Endothelial cell (in vitro differentiated cells): ENCODE measurements around the gene DZANK1. TPM values are rescaled to one million over a fixed set of nuclear protein-coding genes. Genes with fewer than 3 reads are reported as not detected.
"Not testable (repeated sequence)": the region's sequence is repeated elsewhere in the genome, so short reads cannot be mapped to it uniquely, and the experiment has no call there.

Experiments
- DNase-seq: peaks from one replicate; pipeline ENCODE4 v3.0.0; 2021; ENCODE audit warnings: low spot score
- H3K27ac Mint-ChIP-seq: one replicate; pipeline ENCODE4 v1.8.0; 2021; ENCODE audit warnings: mixed read lengths, inconsistent platforms; ENCODE audit not compliant: unreplicated experiment
- H3K27me3 Mint-ChIP-seq: one replicate; pipeline ENCODE4 v1.8.0; 2021; ENCODE audit warnings: mild to moderate bottlenecking, moderate library complexity, mixed read lengths, inconsistent platforms; ENCODE audit not compliant: unreplicated experiment
- H3K36me3 Mint-ChIP-seq: one replicate; pipeline ENCODE4 v1.8.0; 2021; ENCODE audit warnings: mild to moderate bottlenecking, low read depth, mixed read lengths, inconsistent platforms; ENCODE audit not compliant: unreplicated experiment
- H3K4me1 Mint-ChIP-seq: one replicate; pipeline ENCODE4 v1.8.0; 2021; ENCODE audit warnings: mild to moderate bottlenecking, mixed read lengths, inconsistent platforms; ENCODE audit not compliant: unreplicated experiment
- H3K4me3 Mint-ChIP-seq: one replicate; pipeline ENCODE4 v1.8.0; 2021; ENCODE audit warnings: mild to moderate bottlenecking, mixed read lengths, inconsistent platforms; ENCODE audit not compliant: unreplicated experiment
- H3K9me3 Mint-ChIP-seq: one replicate; pipeline ENCODE4 v1.8.0; 2021; ENCODE audit warnings: mixed read lengths, inconsistent platforms; ENCODE audit not compliant: unreplicated experiment
- CTCF ChIP-seq: fragments of 200-600 bp; sonication (generic); IDR thresholded peaks from one replicate; pipeline ENCODE4 v1.5.0; 2021; ENCODE audit warnings: antibody characterized with exemption; ENCODE audit not compliant: unreplicated experiment
- total RNA-seq: library from RNA; stranded (reverse); fragmentation: NEBNext Ultra II Directional; extraction: Animal tissue kit (Norgen Biotek cat#: 25700); gene quantifications from one replicate; pipeline ENCODE4 v1.2.1, GENCODE V29; 2021; ENCODE audit not compliant: unreplicated experiment

DZANK1 gene
- total RNA-seq, 1 donor from 2014 or later, result 4.2 TPM

GRCh38 chr20:18400460-18400859 is 66.4 kb downstream of the DZANK1 start:
- DNase-seq, result no peak
- Mint-ChIP-seq H3K4me1 (peaks cover 8% of the 10 kb centered on the region), H3K27me3 (peaks cover 3% of the 10 kb centered on the region), H3K27ac (no peak overlapping the region), H3K36me3 (peaks cover 27% of the 10 kb centered on the region), H3K9me3 (no peaks in the 10 kb centered on the region), H3K4me3 (no peak overlapping the region)
- TF ChIP-seq CTCF, result no peak

- H3K4me3 Mint-ChIP-seq, H3K27ac Mint-ChIP-seq, H3K4me1 Mint-ChIP-seq, H3K9me3 Mint-ChIP-seq, H3K27me3 Mint-ChIP-seq, DNase-seq: not testable (repeated sequence)
- H3K36me3 Mint-ChIP-seq, result peaks cover 17% of the 10 kb centered on the region
These were observed 68.1 kb downstream of the DZANK1 start for GRCh38 chr20:18398713-18399112.

- peaks cover 10% of the 10 kb centered on the region for H3K36me3 Mint-ChIP-seq
- TF ChIP-seq CTCF, result no peak
These were observed 69.8 kb downstream of the DZANK1 start for GRCh38 chr20:18397030-18397429.

GRCh38 chr20:18395544-18395943 is 71.3 kb downstream of the DZANK1 start:
- no peak for DNase-seq
- no peaks in the 10 kb centered on the region for H3K9me3 Mint-ChIP-seq
- peaks cover 1% of the 10 kb centered on the region for H3K27me3 Mint-ChIP-seq
- no peak overlapping the region for H3K4me3 Mint-ChIP-seq
- no peak overlapping the region for H3K27ac Mint-ChIP-seq
- no peak for TF ChIP-seq CTCF
- H3K4me1 Mint-ChIP-seq, result peaks cover 8% of the 10 kb centered on the region
- H3K36me3 Mint-ChIP-seq, result peaks cover 5% of the 10 kb centered on the region

More at GRCh38 chr20:18397030-18397429, 69.8 kb downstream of the DZANK1 start:
- DNase-seq, result no peak
- peaks cover 7% of the 10 kb centered on the region for H3K4me1 Mint-ChIP-seq
- no peaks in the 10 kb centered on the region for H3K9me3 Mint-ChIP-seq
- peaks cover 2% of the 10 kb centered on the region for H3K27me3 Mint-ChIP-seq
- no peak overlapping the region for H3K27ac Mint-ChIP-seq
- H3K4me3 Mint-ChIP-seq, result no peak overlapping the region

GRCh38 chr20:18394363-18394762 is 72.5 kb downstream of the DZANK1 start:
- Mint-ChIP-seq H3K4me1 (peaks cover 17% of the 10 kb centered on the region), H3K27me3 (peaks cover 1% of the 10 kb centered on the region), H3K4me3 (no peak overlapping the region), H3K27ac (no peak overlapping the region), H3K36me3 (no peaks in the 10 kb centered on the region), H3K9me3 (no peaks in the 10 kb centered on the region)
- no peak for DNase-seq
- no peak for TF ChIP-seq CTCF
